Mesothelial cell of epicardium (in vitro differentiated cells): Measurements from ENCODE around the gene GOLGA2. TPM values are rescaled to one million over a fixed set of nuclear protein-coding genes. Genes with fewer than 3 reads are reported as not detected.

Experiments used
- DNase-seq, 2 experiments: peaks; one replicate each; pipeline ENCODE4 v3.0.0; 2021; ENCODE audit warnings: low spot score in 2 of 2; ENCODE audit not compliant: unreplicated experiment in 2 of 2
- H3K27ac Mint-ChIP-seq: 2 replicates; pipeline ENCODE4 v1.8.0; 2021; ENCODE audit warnings: mixed read lengths
- H3K27me3 Mint-ChIP-seq: 2 replicates; pipeline ENCODE4 v1.8.0; 2021; ENCODE audit warnings: low read depth, mixed read lengths
- H3K36me3 Mint-ChIP-seq: 2 replicates; pipeline ENCODE4 v1.8.0; 2021; ENCODE audit warnings: mixed read lengths
- H3K4me1 Mint-ChIP-seq: 2 replicates; pipeline ENCODE4 v1.8.0; 2021; ENCODE audit warnings: mixed read lengths
- H3K4me3 Mint-ChIP-seq: 2 replicates; pipeline ENCODE4 v1.8.0; 2021; ENCODE audit warnings: mild to moderate bottlenecking, moderate library complexity, mixed read lengths
- H3K9me3 Mint-ChIP-seq: 2 replicates; pipeline ENCODE4 v1.8.0; 2021; ENCODE audit warnings: mixed read lengths
- CTCF ChIP-seq: fragments of 200-600 bp; sonication (generic); IDR thresholded peaks from one replicate; pipeline ENCODE4 v1.5.0; 2021; ENCODE audit warnings: antibody characterized with exemption; ENCODE audit not compliant: unreplicated experiment
- total RNA-seq: library from RNA; stranded (reverse); gene quantifications from 3 replicates; pipeline ENCODE4 v1.2.1, GENCODE V29; 2021

Gene GOLGA2
- total RNA-seq, 1 donor from 2014 or later, result 195 TPM

- no peaks in the 10 kb centered on the region for H3K27me3 Mint-ChIP-seq
- H3K4me1 Mint-ChIP-seq, result peaks cover 29% of the 10 kb centered on the region
- H3K9me3 Mint-ChIP-seq, result no peaks in the 10 kb centered on the region
- no peak overlapping the region for H3K4me3 Mint-ChIP-seq
- H3K27ac Mint-ChIP-seq, result peak overlapping the region; percentile 94
- TF ChIP-seq CTCF, result no peak
- no peak for DNase-seq
- H3K36me3 Mint-ChIP-seq, result peaks cover 3% of the 10 kb centered on the region
Measured at GRCh38 chr9:128246471-128246870, 29.3 kb downstream of the GOLGA2 start.

- no peak for TF ChIP-seq CTCF
- peak overlapping the region; percentile 26 for H3K4me3 Mint-ChIP-seq
- no peaks in the 10 kb centered on the region for H3K27me3 Mint-ChIP-seq
- H3K4me1 Mint-ChIP-seq, result peaks cover 26% of the 10 kb centered on the region
- H3K27ac Mint-ChIP-seq, result peak overlapping the region; percentile 94
- no peaks in the 10 kb centered on the region for H3K9me3 Mint-ChIP-seq
- H3K36me3 Mint-ChIP-seq, result peaks cover under 1% of the 10 kb centered on the region
- peak; percentile 54 to 70 for DNase-seq
Measured at GRCh38 chr9:128245421-128246151, 30.2 kb downstream of the GOLGA2 start.

GRCh38 chr9:128244837-128245231, 31.0 kb downstream of the GOLGA2 start:
- H3K4me3 Mint-ChIP-seq, result peak overlapping the region; percentile 56
- H3K4me1 Mint-ChIP-seq, result peaks cover 26% of the 10 kb centered on the region
- H3K27ac Mint-ChIP-seq, result peak overlapping the region; percentile 86
- H3K9me3 Mint-ChIP-seq, result no peaks in the 10 kb centered on the region
- TF ChIP-seq CTCF, result no peak
- H3K36me3 Mint-ChIP-seq, result peaks cover 3% of the 10 kb centered on the region
- DNase-seq, result peak; percentile 65 to 68
- H3K27me3 Mint-ChIP-seq, result no peaks in the 10 kb centered on the region

GRCh38 chr9:128244091-128244836, 31.5 kb downstream of the GOLGA2 start:
- H3K4me1 Mint-ChIP-seq, result peaks cover 26% of the 10 kb centered on the region
- H3K4me3 Mint-ChIP-seq, result peak overlapping the region; percentile 56
- H3K9me3 Mint-ChIP-seq, result no peaks in the 10 kb centered on the region
- no peak for TF ChIP-seq CTCF
- H3K36me3 Mint-ChIP-seq, result peaks cover 4% of the 10 kb centered on the region
- no peaks in the 10 kb centered on the region for H3K27me3 Mint-ChIP-seq
- H3K27ac Mint-ChIP-seq, result peak overlapping the region; percentile 94
- no peak for DNase-seq

GRCh38 chr9:128243215-128244018, 32.4 kb downstream of the GOLGA2 start:
- Mint-ChIP-seq H3K27me3 (no peaks in the 10 kb centered on the region), H3K4me3 (peak overlapping the region; percentile 56), H3K9me3 (no peaks in the 10 kb centered on the region), H3K4me1 (peaks cover 26% of the 10 kb centered on the region), H3K36me3 (peaks cover 9% of the 10 kb centered on the region), H3K27ac (peak overlapping the region; percentile 94)
- no peak for TF ChIP-seq CTCF
- DNase-seq, result no peak
